HepG2 (cell line): ENCODE data around the gene HELZ2. TPM values are rescaled to one million over a fixed set of nuclear protein-coding genes. Genes with fewer than 3 reads are reported as not detected.

Experiments used
- ATAC-seq: fragments of 200-7000 bp; cut with Tn5 transposase; 3 replicates; pipeline ENCODE4 v1.9.1; 2020; ENCODE audit warnings: mild to moderate bottlenecking, moderate library complexity
- BruUV-seq: library from RNA; stranded (reverse); fragments of 400-500 nt; replicated peaks from 2 replicates; lab custom pipeline; 2021; lab: Mats Ljungman, UMichigan
- CTCF ChIA-PET: fragments of 300-600 bp; formaldehyde crosslinking; extraction: SDS; loops from one replicate; lab custom pipeline; 2021; ENCODE audit warnings: low total read pairs, inconsistent platforms, low intra/inter-chr PET ratio; lab: Yijun Ruan, JAX
- POLR2A ChIA-PET: fragments of 350-600 bp; sonication (Branson Sonifier 250); formaldehyde crosslinking; loops from one replicate; lab custom pipeline; 2020; ENCODE audit warnings: antibody characterized with exemption, inconsistent platforms; lab: Yijun Ruan, JAX
- DNase-seq: peaks from one replicate; pipeline ENCODE4 v3.0.0-alpha.2; 2015; ENCODE audit warnings: low spot score
- FAIRE-seq: peaks from 3 replicates; lab custom pipeline; 2011; peaks lifted over from hg19 to GRCh38; lab: Jason Lieb, UNC
- H2AFZ ChIP-seq: one replicate; pipeline ENCODE4 v1.6.1; 2011; ENCODE audit warnings: low read length, inconsistent platforms
- H3K27ac ChIP-seq: fragments of 300-600 bp; 3 replicates; pipeline ENCODE4 v1.8.0; 2011; ENCODE audit warnings: mixed run types, mild to moderate bottlenecking, mixed read lengths, low read length, inconsistent platforms; ENCODE audit not compliant: insufficient read depth; ENCODE audit errors: extremely low read length
- H3K27me3 ChIP-seq, 2 experiments: fragments of 200-600 bp in 1 of 2; 2 replicates in 1 of 2; 3 replicates in 1 of 2; pipeline versions ENCODE4 v1.6.0 to v1.8.0; 2011; ENCODE audit warnings: low read length in 2 of 2, mild to moderate bottlenecking in 2 of 2, moderate library complexity in 2 of 2, inconsistent platforms in 1 of 2; ENCODE audit not compliant: insufficient read depth in 2 of 2, control insufficient read depth in 1 of 2
- H3K36me3 ChIP-seq, 2 experiments: fragments of 200-600 bp in 1 of 2; replicated peaks in 1 of 2; 2 replicates in 1 of 2; 3 replicates in 1 of 2; pipeline versions ENCODE4 v1.5.1 to v1.8.0; 2011; ENCODE audit warnings: low read length in 2 of 2, inconsistent platforms in 1 of 2; ENCODE audit not compliant: insufficient read depth in 2 of 2, control insufficient read depth in 1 of 2
- H3K4me1 ChIP-seq: 2 replicates; pipeline ENCODE4 v1.5.1; 2012; ENCODE audit warnings: low read length, inconsistent platforms; ENCODE audit not compliant: insufficient read depth
- H3K4me2 ChIP-seq: 2 replicates; pipeline ENCODE4 v1.6.0; 2011; ENCODE audit warnings: low read depth, low read length, inconsistent platforms
- H3K4me3 ChIP-seq, 3 experiments: fragments of 200-600 bp in 1 of 3; sonication (generic), shearing (Covaris generic) in 1 of 3; replicated peaks in 1 of 3; 2 replicates each; pipeline ENCODE4 v1.5.1; 2011 to 2016; ENCODE audit warnings: low read length in 3 of 3, inconsistent platforms in 2 of 3, low read depth in 2 of 3, mild to moderate bottlenecking in 2 of 3, control low read depth in 1 of 3, mixed read lengths in 1 of 3; ENCODE audit not compliant: insufficient read depth in 1 of 3
- H3K79me2 ChIP-seq: one replicate; pipeline ENCODE4 v1.6.1; 2011; ENCODE audit warnings: low read length, inconsistent platforms; ENCODE audit not compliant: insufficient read depth
- H3K9ac ChIP-seq: 2 replicates; pipeline ENCODE4 v1.6.0; 2011; ENCODE audit warnings: mild to moderate bottlenecking, low read depth, low read length, inconsistent platforms; ENCODE audit not compliant: insufficient read depth
- H3K9me3 ChIP-seq: 2 replicates; pipeline ENCODE4 v1.5.1; 2012; ENCODE audit warnings: mild to moderate bottlenecking, low read length
- H4K20me1 ChIP-seq: 2 replicates; pipeline ENCODE4 v1.6.0; 2011; ENCODE audit warnings: inconsistent platforms, mild to moderate bottlenecking, low read length, moderate library complexity; ENCODE audit not compliant: insufficient read depth
- ARNT2 ChIP-seq: sonication (generic); formaldehyde crosslinking; IDR thresholded peaks from 2 replicates; pipeline ENCODE4 v1.8.0; 2022; ENCODE audit warnings: mild to moderate bottlenecking, low read depth, missing genetic modification reagents, moderate library complexity
- BHLHE40 ChIP-seq: IDR thresholded peaks from 2 replicates; pipeline ENCODE4 v1.6.1; 2011; ENCODE audit warnings: low read length, improper control_type of control experiment
- FOSL2 ChIP-seq: sonication (generic); formaldehyde crosslinking; IDR thresholded peaks from 2 replicates; pipeline ENCODE4 v1.4.0; 2020; ENCODE audit warnings: missing genetic modification reagents
- HNRNPLL ChIP-seq: fragments of 200-400 bp; formaldehyde crosslinking; IDR thresholded peaks from 2 replicates; pipeline ENCODE4 v1.6.1; 2017; ENCODE audit warnings: mild to moderate bottlenecking, low read depth, low read length; ENCODE audit not compliant: poor library complexity, severe bottlenecking
- HOXA7 ChIP-seq: sonication (generic); formaldehyde crosslinking; IDR thresholded peaks from 2 replicates; pipeline ENCODE4 v1.8.1; 2022; ENCODE audit warnings: mild to moderate bottlenecking, missing genetic modification reagents, moderate library complexity
- KAT7 ChIP-seq: IDR thresholded peaks from 2 replicates; pipeline ENCODE4 v1.6.1; 2018; ENCODE audit warnings: borderline replicate concordance, missing compliant biosample characterization
- KDM2A ChIP-seq: sonication (generic); formaldehyde crosslinking; IDR thresholded peaks from 2 replicates; pipeline ENCODE4 v1.4.0; 2020; ENCODE audit warnings: low read depth, missing genetic modification reagents, borderline replicate concordance
- KDM6A ChIP-seq: IDR thresholded peaks from 2 replicates; pipeline ENCODE4 v1.6.1; 2016; ENCODE audit warnings: low read depth
- KLF6 ChIP-seq: IDR thresholded peaks from 2 replicates; pipeline ENCODE4 v1.8.0; 2016; ENCODE audit warnings: missing biosample characterization, missing genetic modification reagents
- PBX3 ChIP-seq: sonication (generic); formaldehyde crosslinking; IDR thresholded peaks from 2 replicates; pipeline ENCODE4 v1.8.1; 2023; ENCODE audit warnings: missing genetic modification reagents, inconsistent platforms, borderline replicate concordance
- RCOR2 ChIP-seq: IDR thresholded peaks from 2 replicates; pipeline ENCODE4 v1.6.1; 2016; ENCODE audit warnings: missing biosample characterization, missing genetic modification reagents
- SIN3A ChIP-seq: IDR thresholded peaks from 2 replicates; pipeline ENCODE4 v1.6.1; 2011; ENCODE audit warnings: low read depth, mild to moderate bottlenecking, control low read depth, low read length, borderline replicate concordance
- TARDBP ChIP-seq: sonication (generic); formaldehyde crosslinking; IDR thresholded peaks from 2 replicates; pipeline ENCODE4 v1.8.0; 2022; ENCODE audit warnings: mild to moderate bottlenecking, missing genetic modification reagents
- THAP11 ChIP-seq: IDR thresholded peaks from 2 replicates; pipeline ENCODE4 v1.6.1; 2016; ENCODE audit warnings: missing biosample characterization, missing genetic modification reagents
- THAP8 ChIP-seq: sonication (generic); formaldehyde crosslinking; IDR thresholded peaks from 2 replicates; pipeline ENCODE4 v1.5.1; 2020; ENCODE audit warnings: missing genetic modification reagents, mild to moderate bottlenecking, borderline replicate concordance
- THRA ChIP-seq: sonication (generic); formaldehyde crosslinking; IDR thresholded peaks from 2 replicates; pipeline ENCODE4 v1.4.0; 2020; ENCODE audit warnings: missing genetic modification reagents, borderline replicate concordance
- ZNF143 ChIP-seq: sonication (generic); formaldehyde crosslinking; IDR thresholded peaks from 2 replicates; pipeline ENCODE4 v1.4.0; 2020; ENCODE audit warnings: missing genetic modification reagents
- ZNF18 ChIP-seq: sonication (generic); formaldehyde crosslinking; IDR thresholded peaks from 2 replicates; pipeline ENCODE4 v1.8.0; 2022; ENCODE audit warnings: mild to moderate bottlenecking, missing genetic modification reagents; ENCODE audit not compliant: insufficient replicate concordance
- ZNF501 ChIP-seq: sonication (generic); formaldehyde crosslinking; IDR thresholded peaks from 2 replicates; pipeline ENCODE4 v1.5.1; 2020; ENCODE audit warnings: mild to moderate bottlenecking, moderate library complexity, missing genetic modification reagents
- ZNF879 ChIP-seq: sonication (generic); formaldehyde crosslinking; IDR thresholded peaks from 2 replicates; pipeline ENCODE4 v1.8.1; 2023; ENCODE audit warnings: missing genetic modification reagents
- WGBS: methylation state at CpG from one replicate; pipeline ENCODE4 v1.1.6; 2017; ENCODE audit warnings: low lambda C conversion rate; 5-methylcytosine and 5-hydroxymethylcytosine counted together
- in situ Hi-C: cut with HindIII; loops from 2 replicates; pipeline ENCODE4 v1.10.0; 2017; ENCODE audit warnings: low pct_unique_long_range_greater_than_20kb; ENCODE audit not compliant: extremely low pct_ligation_motif_present
- intact Hi-C: fragments of 100-400 bp; cut with micrococcal nuclease; formaldehyde crosslinking; loops from one replicate; pipeline ENCODE4 v1.10.0; 2022; ENCODE audit not compliant: unreplicated experiment
- polyA plus RNA-seq, 8 experiments: library from polyadenylated mRNA; depleted of rRNA in 3 of 8; stranded (reverse) in 7 of 8; unstranded in 1 of 8; fragments of >200 nt; fragmentation: Illumina TruSeq in 4 of 8; extraction: Trizol in 4 of 8; gene quantifications; 2 replicates each; pipeline versions ENCODE4 v1.2.1 to v1.2.3, GENCODE V29; 2011 to 2016; ENCODE audit warnings: low read depth in 4 of 8, missing spikeins in 1 of 8, mixed read lengths in 1 of 8; ENCODE audit not compliant: insufficient read depth in 1 of 8
- total RNA-seq, 5 experiments: library from RNA; depleted of rRNA; stranded (reverse); fragments of >200 nt; fragmentation: Illumina TruSeq; extraction: Trizol; gene quantifications; 2 replicates each; pipeline ENCODE4 v1.2.3, GENCODE V29; 2016; ENCODE audit warnings: low read depth in 1 of 5

The HELZ2 gene
- total and polyA plus RNA-seq, 2 of the 13 experiments (the other 11 are each of a cell fraction or from before 2014, with no cell fraction given): 9.6 to 10.1 TPM

- H2AFZ ChIP-seq: no peak overlapping the region
- H3K27me3 ChIP-seq: peaks cover 6 to 36% of the 10 kb centered on the region in 2 experiments; a peak in 3 of 5 replicates
- H3K4me1 ChIP-seq: peaks cover 47% of the 10 kb centered on the region
- ATAC-seq (no peak; the same call in 2 of the 3 replicates), FAIRE-seq (no peak), DNase-seq (no peak)
- WGBS: 44% methylated on average over 23 of the region's 23 CpGs
- peak overlapping the region; percentile 26 to 45 (median 31); a peak in 5 of 6 replicates for H3K4me3 ChIP-seq
- peak overlapping the region; percentile 80 for H3K4me2 ChIP-seq
- intact Hi-C loops: no loop called here
- H3K27ac ChIP-seq: no peak overlapping the region
- POLR2A ChIA-PET: interaction anchor here (1.6 to 3.4 kb wide), 4 partner anchors 9 to 45 kb away, joined by 6 to 19 read pairs (median 8); partner anchors contain the start of genes GMEB2, HELZ2 and PTK6
- 0 out of 2 replicates have a peak overlapping the region, but pooled peaks have one; percentile 42 for H3K9ac ChIP-seq
- CTCF ChIA-PET: no interaction called here
- H4K20me1 ChIP-seq: no peaks in the 10 kb centered on the region
- no peaks in the 10 kb centered on the region for H3K36me3 ChIP-seq
- no peaks in the 10 kb centered on the region for H3K79me2 ChIP-seq
- no peaks in the 10 kb centered on the region for H3K9me3 ChIP-seq
- BruUV-seq: no TSS peak
- in situ Hi-C loops: no loop called here
- TF ChIP-seq KAT7 (CRISPR knock-in tag) (no peak), ZNF501 (CRISPR knock-in tag) (no peak), ZNF18 (CRISPR knock-in tag) (no peak), HNRNPLL (peak; percentile 35), ARNT2 (CRISPR knock-in tag) (no peak), THAP8 (CRISPR knock-in tag) (no peak), KDM2A (CRISPR knock-in tag) (0 out of 2 replicates have a peak, but pooled peaks have one; percentile 14), TARDBP (CRISPR knock-in tag) (no peak), PBX3 (CRISPR knock-in tag) (no peak), FOSL2 (CRISPR knock-in tag) (0 out of 2 replicates have a peak, but pooled peaks have one; percentile 2), ZNF879 (no peak), BHLHE40 (peak; percentile 56), HOXA7 (no peak), RCOR2 (CRISPR knock-in tag) (0 out of 2 replicates have a peak, but pooled peaks have one; percentile 17), SIN3A (no peak), KLF6 (no peak), THAP11 (CRISPR knock-in tag) (no peak), KDM6A (no peak), THRA (CRISPR knock-in tag) (no peak), ZNF143 (CRISPR knock-in tag) (no peak)
These were observed 8.5 kb upstream of the HELZ2 start for GRCh38 chr20:63582382-63583063.
